Activated T-helper 1 cell treated with Interleukin-2 at 50 U/mL for 16 hours (primary cell): ENCODE results near the gene CYTL1.
"Not testable (repeated sequence)": the region's sequence is repeated elsewhere in the genome, so short reads cannot be mapped to it uniquely, and the experiment has no call there.

Experiments
- DNase-seq: peaks from one replicate; pipeline ENCODE4 v3.0.0-alpha.2; 2020; ENCODE audit warnings: low read depth

CYTL1 gene

DNA sequence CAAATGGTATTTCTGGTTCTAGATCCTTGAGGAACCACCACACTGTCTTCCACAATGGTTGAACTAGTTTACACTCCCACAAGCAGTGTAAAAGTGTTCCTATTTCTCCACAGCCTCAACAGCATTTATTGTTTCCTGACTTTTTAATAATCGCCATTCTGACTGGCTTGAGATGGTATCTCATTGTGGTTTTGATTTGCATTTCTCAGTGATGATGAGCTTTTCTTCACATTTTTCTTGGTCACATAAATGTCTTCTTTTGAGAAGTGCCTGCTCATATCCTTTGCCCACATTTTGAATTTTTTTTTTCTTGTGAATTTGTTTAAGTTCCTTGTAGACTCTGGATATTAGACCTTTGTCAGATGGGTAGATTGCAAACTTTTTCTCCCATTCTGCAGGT lies 22.3 kb downstream of the CYTL1 start:
- not testable (repeated sequence) for DNase-seq

DNA sequence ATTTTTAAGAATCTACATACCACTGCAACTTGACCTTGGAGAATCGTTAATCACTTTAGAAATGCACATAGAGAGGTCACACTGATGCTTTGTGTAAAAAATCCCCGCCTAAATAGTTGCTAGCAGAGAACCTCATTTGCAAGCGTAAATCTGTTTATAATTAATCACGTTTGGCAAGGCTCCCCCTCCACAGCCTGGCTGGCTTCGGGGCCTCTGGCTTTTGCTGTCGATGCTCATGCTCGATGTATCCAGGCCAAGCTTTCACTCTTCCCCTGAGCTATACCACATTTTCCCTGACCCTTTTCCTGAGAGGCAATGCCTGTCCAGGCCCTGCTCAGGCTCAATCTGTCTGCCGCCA lies 23.4 kb downstream of the CYTL1 start:
- DNase-seq, result no peak

DNA sequence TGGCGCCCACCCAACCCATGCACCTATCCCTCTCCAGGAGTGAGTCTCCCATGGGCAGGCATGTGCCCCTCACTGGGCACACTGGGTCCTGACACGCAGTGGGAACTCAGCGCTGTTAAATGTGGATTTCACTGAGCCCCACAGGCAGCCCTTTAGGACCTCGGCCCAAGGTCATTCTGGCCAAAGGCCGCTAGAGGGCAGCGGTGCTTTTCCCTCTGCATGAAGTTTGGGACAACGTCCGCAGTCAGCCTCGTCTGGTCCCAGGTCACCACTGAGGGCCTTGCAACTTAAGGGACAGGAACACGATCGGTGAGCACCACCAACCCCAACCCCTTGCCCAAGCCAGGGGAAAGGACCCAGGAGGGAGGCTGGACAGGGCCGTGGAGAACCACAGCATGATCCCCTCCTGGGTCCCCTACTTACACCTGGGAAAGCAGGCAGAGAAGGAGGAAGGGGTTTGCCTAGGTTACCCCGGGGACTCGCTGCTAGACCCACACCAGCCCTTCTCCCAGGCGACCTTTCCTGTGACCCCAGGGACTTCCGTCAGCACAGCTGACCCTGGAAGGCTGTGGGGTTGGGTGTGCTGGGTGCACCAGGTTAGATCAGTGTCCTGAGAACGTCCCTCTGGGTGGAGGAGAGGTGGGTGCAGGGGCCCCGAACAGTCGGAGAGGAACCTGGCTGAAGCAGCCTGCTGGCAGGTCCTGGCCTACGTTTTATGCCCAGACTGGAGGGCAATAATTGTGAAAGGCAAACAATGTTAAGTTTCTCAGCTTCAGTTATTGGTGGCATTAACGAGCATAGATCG lies 24.0 kb downstream of the CYTL1 start:
- DNase-seq, result no peak

DNA sequence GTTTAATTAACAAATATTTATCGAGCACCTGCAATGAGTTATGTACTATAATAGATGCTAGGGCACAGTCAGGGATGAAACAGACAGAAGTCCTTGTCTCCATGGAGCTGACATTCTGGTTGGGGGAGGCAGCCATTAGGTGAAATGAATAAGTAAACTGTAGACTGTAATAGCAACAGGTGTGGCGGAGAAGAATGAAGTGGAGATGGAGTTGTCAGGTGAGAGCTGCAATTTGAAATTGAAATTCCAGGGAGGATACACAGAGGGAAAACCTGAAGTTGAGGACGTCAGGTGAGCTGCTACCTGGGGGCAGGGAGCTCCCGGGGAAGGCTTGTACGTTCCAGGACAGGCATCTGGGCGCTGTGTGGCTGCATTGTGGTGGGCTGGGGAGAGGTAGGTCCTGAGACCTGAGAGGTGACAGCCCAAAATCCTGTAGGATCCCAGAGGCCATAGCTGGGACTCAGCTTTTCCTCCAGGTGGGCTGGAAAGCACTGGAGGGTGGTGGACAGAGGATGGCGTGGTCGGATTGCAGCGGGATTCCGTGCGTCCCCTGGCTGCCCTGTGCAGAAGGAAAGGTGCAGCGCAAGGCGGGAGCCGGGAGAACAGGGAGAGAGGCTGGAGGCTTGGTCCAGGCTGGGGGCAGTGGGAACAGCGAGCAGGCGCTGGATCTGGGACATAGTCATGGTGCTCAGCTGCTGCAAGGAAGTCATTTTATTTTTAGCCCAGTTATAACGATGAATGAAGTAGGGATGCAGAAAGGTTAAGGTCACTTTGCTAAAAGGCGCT lies 24.8 kb downstream of the CYTL1 start:
- DNase-seq, result no peak

DNA sequence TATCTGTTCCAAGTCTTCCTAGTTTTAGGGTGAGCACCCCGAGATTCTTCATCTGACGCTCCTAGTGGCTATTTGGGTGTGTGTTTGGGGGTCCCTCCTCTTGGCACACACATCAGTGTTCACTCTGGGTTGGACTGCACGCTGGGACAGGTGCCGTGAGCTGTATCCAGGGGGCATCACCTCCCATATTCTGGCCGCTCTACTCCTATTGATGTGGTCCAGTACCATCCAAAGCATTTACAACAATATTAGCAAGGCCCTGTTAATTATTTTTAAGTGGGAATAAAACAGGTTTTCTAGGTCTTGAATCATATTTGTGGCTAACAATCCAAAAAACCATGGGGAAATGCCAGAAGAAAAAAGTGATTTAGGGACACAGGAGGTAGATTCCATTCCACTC lies 26.4 kb downstream of the CYTL1 start:
- no peak for DNase-seq

DNA sequence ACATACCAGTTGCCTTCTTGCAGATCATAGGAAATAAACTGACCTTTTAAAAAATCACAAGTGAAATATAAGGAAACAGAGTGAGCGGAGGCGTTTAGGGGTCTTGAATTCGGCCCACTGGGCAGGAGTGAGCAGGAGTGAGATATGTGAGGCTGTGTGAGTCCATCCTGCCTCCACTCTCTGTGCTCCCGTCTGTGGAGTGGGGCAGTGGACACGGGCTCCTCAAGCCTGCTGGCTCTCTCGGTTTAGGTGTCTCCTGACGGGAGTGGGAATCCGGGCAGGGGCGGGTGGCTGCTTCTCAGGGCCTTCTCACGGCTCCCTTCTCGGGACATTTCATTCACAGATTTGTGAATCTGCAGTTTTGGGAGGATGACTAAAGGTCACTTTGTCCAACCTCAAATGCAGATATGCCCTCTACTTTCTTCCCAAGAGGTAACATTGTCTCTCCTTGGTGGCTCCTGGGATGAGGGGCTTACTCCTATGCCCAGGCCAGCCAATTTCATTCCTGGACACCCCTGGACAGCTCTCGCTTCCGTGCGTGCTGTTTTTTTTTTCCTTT lies 27.6 kb downstream of the CYTL1 start:
- DNase-seq, result no peak

DNA sequence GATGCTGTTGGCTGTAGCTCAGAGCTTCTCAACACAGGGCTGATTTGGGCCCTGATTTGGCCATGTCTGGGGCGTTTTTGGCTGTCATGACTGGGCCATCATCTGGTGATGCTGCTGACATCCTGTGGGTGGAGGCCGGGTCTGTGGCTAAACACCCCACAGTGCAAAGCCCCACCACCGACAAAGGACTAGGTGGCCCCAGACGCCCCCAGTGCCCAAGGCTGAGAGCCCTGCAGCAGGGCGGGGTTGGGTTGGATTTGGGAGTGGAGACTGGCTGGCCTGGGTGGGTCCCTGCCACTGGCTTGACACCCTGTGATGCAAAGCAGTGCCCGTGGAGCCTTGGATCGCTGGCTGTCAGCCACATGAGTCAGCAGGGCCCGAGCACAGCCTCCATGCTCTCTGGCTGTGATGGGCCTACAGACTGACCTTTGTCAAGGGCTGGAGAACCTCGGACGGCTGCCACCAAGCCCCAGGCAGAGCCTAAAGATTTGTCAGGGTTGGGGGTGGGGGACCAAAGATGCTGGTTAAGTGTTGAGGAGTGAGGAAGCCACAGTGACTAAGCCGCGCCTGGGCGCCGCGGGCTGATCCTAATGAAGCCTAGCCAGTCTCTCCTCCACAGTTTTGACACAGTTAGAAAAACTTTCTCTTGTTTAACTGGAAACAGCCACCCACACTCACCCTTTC lies 28.3 kb downstream of the CYTL1 start:
- no peak for DNase-seq

DNA sequence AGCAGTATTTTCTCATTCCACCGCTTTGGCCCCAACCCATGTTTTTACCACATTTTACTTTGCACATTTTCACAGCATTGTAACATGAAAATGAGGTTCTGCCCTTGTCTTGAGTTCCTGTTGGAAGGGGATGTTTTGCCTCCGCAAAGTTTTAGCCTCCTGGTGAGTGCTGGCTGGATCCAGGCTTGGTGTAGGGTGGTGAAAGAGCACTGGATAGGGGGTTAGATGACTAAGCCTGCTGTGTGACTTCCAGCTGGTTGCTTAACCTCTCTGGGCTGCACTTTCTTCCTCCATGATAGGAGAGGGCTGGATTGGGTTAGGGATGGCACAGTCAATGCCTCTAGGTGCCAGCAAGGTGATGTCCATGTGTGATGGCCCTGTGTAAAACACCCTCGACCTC lies 28.9 kb downstream of the CYTL1 start:
- DNase-seq, result no peak

DNA sequence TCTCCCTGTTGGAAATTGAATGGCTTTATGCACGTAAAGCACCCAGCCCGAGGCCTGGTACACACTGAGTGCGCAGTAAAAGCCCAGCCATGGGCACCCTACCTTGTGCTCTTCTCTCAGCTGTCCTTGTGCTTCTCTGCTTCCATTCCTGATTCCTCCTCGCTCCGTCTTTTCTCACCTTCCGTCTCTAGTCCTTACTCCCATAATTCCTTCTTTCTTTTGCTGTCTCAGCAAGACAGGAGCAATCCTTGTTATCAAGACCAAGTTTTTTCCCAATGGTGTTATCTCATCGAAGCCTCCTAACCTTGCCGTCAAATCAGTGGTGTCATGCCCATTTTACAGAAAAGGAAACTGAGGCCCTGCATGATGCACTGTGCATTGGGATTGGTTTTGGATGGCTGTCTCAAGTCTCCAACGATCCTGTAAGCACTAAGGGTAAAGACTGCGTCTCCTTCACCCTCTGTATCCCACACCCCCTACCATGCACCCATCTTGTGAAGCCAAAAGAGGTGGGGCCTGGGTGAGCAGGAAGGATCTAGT lies 30.1 kb downstream of the CYTL1 start:
- DNase-seq, result no peak

DNA sequence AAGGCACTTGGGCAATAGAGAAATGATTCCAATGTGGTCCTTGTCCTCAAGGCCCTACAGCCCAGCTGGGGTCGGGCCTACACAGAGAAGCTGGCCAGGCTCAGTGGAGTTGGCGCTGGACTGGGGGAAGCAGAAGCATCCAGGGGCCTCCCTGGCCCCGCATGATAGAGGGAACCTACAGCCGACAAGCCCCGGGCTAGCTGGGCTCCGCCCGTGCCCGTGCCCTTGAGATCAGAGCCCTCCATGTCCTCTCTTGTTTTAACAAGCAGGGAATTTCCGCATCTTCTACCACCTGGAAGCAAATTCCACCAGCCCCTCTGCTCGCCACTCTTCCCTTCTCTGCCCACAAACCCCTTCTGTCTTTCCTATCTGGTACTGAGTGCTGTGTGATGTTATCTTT lies 31.6 kb downstream of the CYTL1 start:
- DNase-seq, result no peak

DNA sequence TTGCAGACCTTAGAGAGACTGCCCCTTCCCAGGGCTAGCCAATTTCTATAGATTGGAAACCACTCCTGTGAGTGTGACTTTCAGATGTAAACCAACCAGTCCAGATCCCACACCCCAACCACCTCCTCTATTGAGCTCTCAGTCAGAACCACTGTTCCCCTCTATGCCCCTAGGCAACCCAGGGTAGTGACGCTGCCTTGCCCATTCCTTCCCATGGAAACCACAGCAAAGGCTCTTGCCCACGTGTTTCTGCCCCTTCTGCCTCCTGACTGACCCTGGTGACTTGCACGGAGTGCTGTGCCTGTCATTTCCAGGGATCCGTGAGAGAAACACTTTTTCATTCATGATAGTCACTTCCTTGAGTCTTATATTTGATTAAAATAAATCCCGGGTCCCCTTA lies 32.4 kb downstream of the CYTL1 start:
- DNase-seq, result no peak

DNA sequence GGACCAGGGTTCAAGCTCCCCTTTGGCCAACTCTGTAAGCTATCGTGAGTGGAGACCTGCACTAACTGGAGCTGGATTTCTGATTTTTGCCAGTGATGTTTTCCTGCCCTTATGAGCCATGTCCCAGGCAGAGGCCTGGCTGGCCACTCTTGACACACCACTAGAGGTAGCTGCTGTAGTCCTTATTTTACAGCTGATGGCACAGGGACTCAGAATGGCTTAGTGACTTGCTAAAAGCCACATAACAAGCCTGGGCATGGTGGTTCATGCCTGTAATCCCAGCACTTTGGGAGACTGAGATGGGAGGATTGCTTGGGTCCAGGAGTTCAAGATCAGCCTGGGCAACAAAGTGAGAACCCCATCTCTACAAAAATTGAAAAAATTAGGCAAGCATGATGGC lies 33.4 kb downstream of the CYTL1 start:
- no peak for DNase-seq

DNA sequence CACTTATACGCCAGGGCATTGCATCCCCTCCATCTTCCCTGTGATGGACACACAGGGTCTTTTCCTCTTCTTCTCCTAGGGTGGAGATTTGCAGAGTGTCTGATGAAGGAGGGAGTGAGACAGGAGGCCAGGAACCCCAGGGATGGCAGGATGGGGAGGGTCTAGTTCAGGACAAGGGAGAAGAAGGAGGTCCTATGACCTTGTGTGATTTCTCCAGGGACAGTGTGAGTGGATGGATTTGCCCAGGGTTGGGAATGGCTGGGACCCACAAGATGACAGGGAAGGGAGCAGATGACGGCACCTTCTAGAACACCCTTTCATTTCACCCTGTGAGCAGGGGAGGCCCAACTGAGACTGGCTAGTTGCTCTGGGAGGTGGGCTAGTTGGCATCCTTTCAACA lies 34.2 kb downstream of the CYTL1 start:
- no peak for DNase-seq

DNA sequence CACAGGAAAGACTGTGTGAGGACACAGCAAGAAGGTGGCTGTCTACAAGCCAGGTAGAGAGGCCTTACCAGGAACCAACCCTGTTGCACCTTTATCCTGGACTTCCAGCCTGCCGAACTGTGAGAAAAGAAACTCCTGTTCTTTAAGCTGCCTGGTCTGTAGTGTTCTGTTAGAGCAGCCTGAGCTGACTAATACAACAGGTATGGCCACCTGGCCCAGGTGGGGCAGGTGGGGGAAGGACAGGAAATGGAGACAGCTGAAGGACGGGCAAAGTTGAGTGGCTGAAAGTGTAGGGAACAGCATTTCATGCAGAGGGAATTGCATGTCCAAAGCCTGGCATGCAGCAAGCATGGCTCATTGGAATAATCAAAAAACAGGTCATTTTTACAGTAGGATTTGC lies 35.1 kb downstream of the CYTL1 start:
- DNase-seq, result no peak

DNA sequence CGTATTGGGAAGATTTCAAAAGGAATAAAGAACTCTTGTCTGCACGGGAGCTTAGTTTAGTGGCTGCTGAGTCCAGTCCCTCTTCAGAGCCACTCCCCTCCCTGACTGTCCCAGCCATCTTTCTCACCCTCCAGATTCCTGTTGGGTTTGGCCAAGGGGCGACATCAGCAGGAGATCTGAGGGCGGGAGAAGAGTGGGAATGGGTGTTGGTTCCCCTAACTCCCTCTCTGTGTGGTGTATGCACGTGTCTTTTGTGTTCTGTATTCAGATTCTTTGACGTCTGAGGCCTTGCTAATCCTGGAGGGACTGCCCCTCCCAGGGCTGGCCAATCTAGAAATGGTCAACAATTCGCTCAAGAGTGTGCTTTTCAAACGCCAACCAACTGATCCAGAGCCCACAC lies 37.4 kb downstream of the CYTL1 start:
- no peak for DNase-seq

DNA sequence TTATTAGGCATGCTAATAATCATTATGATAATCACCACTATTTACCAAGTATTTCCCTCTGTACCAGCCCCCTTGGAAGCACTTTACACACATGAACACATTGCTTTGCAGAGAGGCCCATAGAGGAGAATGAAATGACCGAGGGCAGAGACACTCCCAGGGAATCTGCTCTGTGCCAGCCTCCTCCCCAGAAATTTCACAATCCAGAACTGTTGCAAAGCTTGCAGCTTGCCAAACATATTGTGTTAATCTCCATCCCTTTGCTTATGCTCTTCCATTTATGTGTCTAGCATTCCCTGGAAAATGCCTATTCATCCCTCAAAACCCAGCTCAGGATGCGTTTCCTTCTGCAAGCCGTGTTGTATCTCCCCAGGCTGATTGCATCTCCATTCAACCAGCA lies 37.8 kb downstream of the CYTL1 start:
- DNase-seq, result no peak

DNA sequence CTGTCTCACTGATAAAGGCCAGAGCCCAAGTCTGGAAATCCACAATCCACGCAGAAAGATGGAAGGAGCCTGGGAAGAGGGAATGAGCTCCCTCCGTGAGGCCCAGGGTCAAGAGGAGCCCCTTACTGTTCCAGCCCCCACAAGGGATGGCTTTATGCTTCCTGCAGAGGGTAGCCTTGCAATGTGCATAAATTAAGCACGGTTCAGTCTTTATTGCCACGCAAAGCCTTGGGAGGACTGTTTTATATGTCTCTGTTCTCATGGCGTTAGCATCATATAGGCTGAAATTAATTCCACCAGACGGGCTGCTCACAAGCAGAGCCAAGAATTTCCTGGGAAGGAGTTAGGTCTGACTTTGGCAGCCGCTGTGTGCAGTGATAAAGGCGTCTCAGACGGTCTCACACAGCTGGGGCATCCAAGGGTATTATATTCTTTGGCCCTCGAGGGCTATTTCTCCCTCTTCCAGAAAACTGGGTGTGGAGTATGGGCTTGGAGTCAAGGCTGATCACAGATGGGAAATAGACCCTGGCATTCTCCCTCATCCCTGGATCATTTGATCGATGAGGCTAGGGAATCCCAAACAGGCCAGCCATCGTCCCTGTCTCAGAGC lies 38.5 kb downstream of the CYTL1 start:
- no peak for DNase-seq

DNA sequence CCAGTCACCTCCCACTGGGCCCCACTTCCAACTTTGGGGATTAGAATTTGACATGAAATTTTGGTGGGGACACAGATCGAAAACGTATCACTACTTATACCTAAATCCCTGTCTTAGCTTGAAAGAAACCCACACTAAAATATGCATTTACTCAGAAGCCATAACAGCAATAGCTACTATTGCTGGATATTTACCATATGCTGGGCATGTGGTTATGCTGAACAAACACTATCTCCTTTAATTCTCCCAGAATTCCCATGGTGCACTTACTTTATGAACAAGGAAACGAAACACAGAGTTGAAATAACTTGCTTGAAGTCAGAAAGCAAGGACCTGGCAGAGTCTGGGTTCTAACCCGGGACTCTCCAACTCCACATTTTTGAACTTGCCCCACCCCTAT lies 39.3 kb downstream of the CYTL1 start:
- no peak for DNase-seq

DNA sequence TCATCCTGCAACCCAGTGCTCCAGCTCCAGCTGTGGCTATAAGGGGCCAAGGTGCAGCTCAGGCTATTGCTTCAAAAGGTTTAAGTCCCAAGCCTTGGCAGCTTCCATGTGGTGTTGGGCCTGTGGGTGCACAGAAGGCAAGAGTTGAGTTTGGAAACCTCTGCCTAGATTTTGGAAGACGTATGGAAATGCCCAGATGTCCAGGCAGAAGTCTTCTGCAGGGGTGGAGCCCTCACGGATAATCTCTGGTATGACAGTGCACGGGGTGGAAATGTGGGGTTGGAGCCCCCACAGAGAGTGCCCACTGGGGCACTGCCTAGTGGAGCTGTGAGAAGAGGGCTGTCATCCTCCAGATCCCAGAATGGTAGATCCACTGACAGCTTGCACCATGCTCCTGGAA lies 44.5 kb downstream of the CYTL1 start:
- no peak for DNase-seq

DNA sequence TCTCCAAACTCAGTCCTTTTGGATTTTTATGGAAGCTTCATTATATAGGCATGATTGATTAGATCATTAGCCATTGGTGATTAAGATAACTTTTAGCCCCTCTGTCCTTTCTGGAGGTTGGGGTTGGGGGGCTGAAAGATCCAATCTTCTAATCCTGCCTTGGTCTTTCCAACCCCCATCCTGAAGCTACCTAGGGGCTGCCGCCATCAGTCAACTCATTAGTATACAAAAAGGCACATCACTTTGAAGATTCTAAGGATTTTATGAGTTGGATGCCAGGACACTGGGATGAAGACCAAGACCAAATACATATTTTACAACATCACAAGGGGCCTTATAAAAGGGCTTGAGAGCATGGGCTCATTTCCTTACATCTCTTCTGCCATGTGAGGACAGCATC lies 47.5 kb downstream of the CYTL1 start:
- no peak for DNase-seq

DNA sequence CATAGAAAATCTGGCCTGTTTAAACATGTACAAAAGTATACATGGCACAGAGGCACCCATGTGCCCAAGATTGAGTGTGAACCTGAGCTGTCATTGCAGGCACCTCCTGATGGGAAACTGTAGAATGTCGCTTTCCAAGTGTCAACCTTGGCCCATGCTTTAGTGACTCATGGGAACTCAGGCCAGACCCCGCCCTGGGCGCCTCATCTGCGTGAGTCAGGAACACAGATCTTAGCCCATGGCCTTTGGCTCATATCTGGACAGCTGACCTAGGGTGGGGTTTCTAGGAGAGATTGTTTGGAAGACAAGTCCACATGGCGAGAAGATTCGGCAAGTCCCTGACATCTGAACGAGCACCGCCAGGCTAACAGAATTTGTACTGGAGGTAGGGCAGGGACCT lies 50.0 kb downstream of the CYTL1 start:
- no peak for DNase-seq

DNA sequence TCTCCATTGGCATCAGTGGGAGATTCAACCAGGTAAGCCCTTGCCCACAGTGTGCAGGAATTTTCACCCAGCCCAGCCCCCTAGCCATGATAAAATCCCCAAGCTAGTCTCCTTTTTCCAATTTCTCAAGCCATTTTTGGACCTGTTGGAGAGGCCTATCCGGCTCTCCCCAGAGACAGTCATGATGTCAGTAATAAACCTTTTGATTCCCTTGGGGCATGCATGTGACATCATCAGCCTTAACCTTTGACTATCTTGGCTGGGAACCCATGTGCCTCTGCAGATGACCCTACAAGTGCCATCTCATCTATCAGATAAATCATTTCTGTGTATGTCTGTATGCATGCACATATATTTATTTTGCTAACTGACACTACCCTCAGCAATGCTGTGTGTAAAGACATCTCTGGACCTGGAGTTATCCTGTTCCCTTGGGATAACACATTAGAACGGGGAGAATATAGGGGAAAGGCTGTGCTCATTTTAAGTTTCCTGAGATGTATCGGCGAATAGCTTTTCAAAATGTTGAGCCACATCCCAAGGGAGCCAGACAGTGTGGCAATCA lies 51.0 kb downstream of the CYTL1 start:
- no peak for DNase-seq
